Left renal cortex interstitium (tissue), 4 donors: ENCODE data around the gene TRIM7. TPM values are rescaled to one million over a fixed set of nuclear protein-coding genes. Genes with fewer than 3 reads are reported as not detected.

Source experiments
- DNase-seq, 4 donors: peaks; one replicate each; pipeline ENCODE4 v3.0.0-alpha.2; 2013; ENCODE audit warnings: low read depth in 4 of 4, low spot score in 2 of 4, missing footprints in 1 of 4
- polyA plus RNA-seq, 4 donors: library from polyadenylated mRNA; unstranded; fragments of 120-200 nt; gene quantifications; one replicate each; pipeline ENCODE4 v1.2.1, GENCODE V29; 2013; ENCODE audit not compliant: insufficient read length in 4 of 4

TRIM7 gene
- polyA plus RNA-seq = under 1 TPM; 0.16 to 0.68 (median 0.25) TPM

- DNase-seq = no peak
These were observed at the start of gene TRIM7 for GRCh38 chr5:181204826-181205760. Gene TRIM7, minus strand, starts transcription at chr5:181205196. Its CDS starts 86 bp downstream, at chr5:181205110.

- DNase-seq = no peak
These were observed 43.3 kb upstream of the TRIM7 start for GRCh38 chr5:181248277-181248676.

GRCh38 chr5:181246276-181247049 lies 41.5 kb upstream of the TRIM7 start:
- DNase-seq = peak; percentile 64 to 76 (median 72)

GRCh38 chr5:181245427-181246275 lies 40.7 kb upstream of the TRIM7 start:
- DNase-seq = no peak

- DNase-seq = peak; percentile 89 to 99 (median 92)
These were observed 38.8 kb upstream of the TRIM7 start, which contains the start of gene RACK1 for GRCh38 chr5:181243564-181244343. Gene RACK1, minus strand, starts transcription at chr5:181243906. Its CDS starts 106 bp downstream, at chr5:181243800.

GRCh38 chr5:181243018-181243563 lies 38.1 kb upstream of the TRIM7 start:
- DNase-seq = peak in 1 of 4 donors; percentile 62

GRCh38 chr5:181242031-181242451 lies 37.0 kb upstream of the TRIM7 start:
- no peak for DNase-seq

GRCh38 chr5:181241393-181241975 lies 36.5 kb upstream of the TRIM7 start:
- DNase-seq = no peak

GRCh38 chr5:181239062-181239663 lies 34.2 kb upstream of the TRIM7 start:
- DNase-seq = no peak

GRCh38 chr5:181237729-181238385 lies 32.9 kb upstream of the TRIM7 start:
- no peak for DNase-seq

- DNase-seq = no peak
These were observed 32.1 kb upstream of the TRIM7 start for GRCh38 chr5:181236954-181237641.

GRCh38 chr5:181236471-181236870 lies 31.5 kb upstream of the TRIM7 start:
- no peak for DNase-seq

GRCh38 chr5:181235689-181236366 lies 30.8 kb upstream of the TRIM7 start:
- DNase-seq = no peak

GRCh38 chr5:181235323-181235688 lies 30.3 kb upstream of the TRIM7 start:
- DNase-seq = no peak

- DNase-seq = no peak
These were observed 29.7 kb upstream of the TRIM7 start for GRCh38 chr5:181234455-181235306.
